ENCODE measurements around the gene EPOP. TPM values are rescaled to one million over a fixed set of nuclear protein-coding genes. Genes with fewer than 3 reads are reported as not detected.

Gene EPOP
- total and polyA plus RNA-seq, 2 of the 13 experiments (the other 11 are each of a cell fraction or from before 2014, with no cell fraction given) = 14.7 to 37.8 TPM

GRCh38 chr17:38701504-38702165 lies 26.9 kb upstream of the EPOP start (continued):
- TF ChIP-seq ZNF362 (CRISPR knock-in tag; IDR thresholded peaks at IDR 0.05; ENCODE audit: borderline replicate concordance) = no peak
- no peak for TF ChIP-seq NFIC (IDR thresholded peaks at IDR 0.05; ENCODE audit: low read length)
- TF ChIP-seq, protein P1, sequence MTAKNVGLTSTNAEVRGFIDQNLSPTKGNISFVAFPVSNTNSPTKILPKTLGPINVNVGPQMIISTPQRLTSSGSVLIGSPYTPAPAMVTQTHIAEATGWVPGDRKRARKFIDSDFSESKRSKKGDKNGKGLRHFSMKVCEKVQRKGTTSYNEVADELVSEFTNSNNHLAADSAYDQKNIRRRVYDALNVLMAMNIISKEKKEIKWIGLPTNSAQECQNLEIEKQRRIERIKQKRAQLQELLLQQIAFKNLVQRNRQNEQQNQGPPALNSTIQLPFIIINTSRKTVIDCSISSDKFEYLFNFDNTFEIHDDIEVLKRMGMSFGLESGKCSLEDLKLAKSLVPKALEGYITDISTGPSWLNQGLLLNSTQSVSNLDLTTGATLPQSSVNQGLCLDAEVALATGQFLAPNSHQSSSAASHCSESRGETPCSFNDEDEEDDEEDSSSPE (CRISPR knock-in tag; IDR thresholded peaks at IDR 0.05) = no peak
- TF ChIP-seq BATF2 (CRISPR knock-in tag; IDR thresholded peaks at IDR 0.05) = no peak
- TF ChIP-seq GATAD1 (CRISPR knock-in tag; IDR thresholded peaks at IDR 0.05) = no peak
- no peak for TF ChIP-seq ETV5 (CRISPR knock-in tag; IDR thresholded peaks at IDR 0.05; ENCODE audit: borderline replicate concordance)
- no peak for TF ChIP-seq GZF1 (CRISPR knock-in tag; IDR thresholded peaks at IDR 0.05)
- TF ChIP-seq SALL2 (CRISPR knock-in tag; IDR thresholded peaks at IDR 0.05) = no peak
- TF ChIP-seq IRF2 (CRISPR knock-in tag; IDR thresholded peaks at IDR 0.05) = 0 out of 2 replicates have a peak, but pooled peaks have one; percentile 18
- no peak for TF ChIP-seq E2F1 (CRISPR knock-in tag; IDR thresholded peaks at IDR 0.05)
- TF ChIP-seq AKNA (CRISPR knock-in tag; IDR thresholded peaks at IDR 0.05; ENCODE audit: borderline replicate concordance) = no peak
- no peak for TF ChIP-seq ZNF446 (CRISPR knock-in tag; IDR thresholded peaks at IDR 0.05)
- TF ChIP-seq CEBPG (CRISPR knock-in tag; IDR thresholded peaks at IDR 0.05) = 0 out of 2 replicates have a peak, but pooled peaks have one; percentile 9
- TF ChIP-seq ZNF383 (CRISPR knock-in tag; IDR thresholded peaks at IDR 0.05; ENCODE audit: borderline replicate concordance) = no peak
- no peak for TF ChIP-seq MYNN (CRISPR knock-in tag; IDR thresholded peaks at IDR 0.05; ENCODE audit: low read depth)
- TF ChIP-seq ZNF678 (CRISPR knock-in tag; IDR thresholded peaks at IDR 0.05) = peak; percentile 93; the same call in 1 of the 2 replicates
- no peak for TF ChIP-seq IKZF4 (CRISPR knock-in tag; IDR thresholded peaks at IDR 0.05; ENCODE audit: borderline replicate concordance, low read depth, not compliant biosample characterization)
- TF ChIP-seq PCBP2 (optimal IDR thresholded peaks at IDR 0.05; ENCODE audit: low read depth, low read length, poor library complexity, severe bottlenecking) = no peak
- TF ChIP-seq REPIN1 (CRISPR knock-in tag; IDR thresholded peaks at IDR 0.05; ENCODE audit: borderline replicate concordance, low read depth) = peak; percentile 25; the same call in 1 of the 2 replicates
- peak; percentile 6; the same call in 1 of the 2 replicates for TF ChIP-seq POLR2AphosphoS5 (IDR thresholded peaks at IDR 0.05; ENCODE audit: low read depth, low read length)
- no peak for TF ChIP-seq SCMH1 (CRISPR knock-in tag; IDR thresholded peaks at IDR 0.05; ENCODE audit: borderline replicate concordance)
